Testis (tissue), 3 donors: ENCODE measurements around the gene MXD4. TPM values are rescaled to one million over a fixed set of nuclear protein-coding genes. Genes with fewer than 3 reads are reported as not detected.

ENCODE experiments used
- DNase-seq: peaks from one replicate; pipeline ENCODE4 v3.0.0-alpha.2; 2019
- H3K27ac ChIP-seq, 2 donors: fragments of 200-600 bp; sonication (generic); one replicate each; pipeline ENCODE4 v1.5.1; 2019
- H3K27me3 ChIP-seq: fragments of 200-600 bp; sonication (generic); one replicate; pipeline ENCODE4 v1.5.1; 2019
- H3K36me3 ChIP-seq: fragments of 200-600 bp; sonication (generic); one replicate; pipeline ENCODE4 v1.5.1; 2017; ENCODE audit warnings: low read depth; ENCODE audit errors: missing control alignments
- H3K4me1 ChIP-seq: fragments of 200-600 bp; sonication (generic); one replicate; pipeline ENCODE4 v1.5.1; 2019
- H3K4me3 ChIP-seq, 2 donors: fragments of 200-600 bp; sonication (generic); one replicate each; pipeline ENCODE4 v1.5.1; 2017 to 2019
- H3K9me3 ChIP-seq: fragments of 200-600 bp; sonication (generic); one replicate; pipeline ENCODE4 v1.5.1; 2017
- POLR2A ChIP-seq: fragments of 450-650 bp; IDR thresholded peaks from one replicate; pipeline ENCODE4 v1.6.1; 2017; ENCODE audit warnings: antibody characterized with exemption, mild to moderate bottlenecking, moderate library complexity
- WGBS, 2 donors: methylation state at CpG; one replicate each; pipeline ENCODE4 v1.1.5; 2018; 5-methylcytosine and 5-hydroxymethylcytosine counted together
- intact Hi-C: fragments of 100-400 bp; cut with DNase I; formaldehyde crosslinking; loops from one replicate; pipeline ENCODE4 v1.15.1; 2023; ENCODE audit warnings: low total_unique reads
- polyA plus RNA-seq: library from polyadenylated mRNA; stranded (reverse); fragments of 350-450 nt; fragmentation: Illumina TruSeq; extraction: RNeasy Lipid Tissue Mini Kit (QIAGEN cat#74804); gene quantifications from one replicate; pipeline ENCODE4 v1.2.3, GENCODE V29; 2014; ENCODE audit warnings: low read depth, low replicate concordance; ENCODE audit not compliant: insufficient read depth
- total RNA-seq, 2 donors: library from RNA; depleted of rRNA; stranded (reverse); fragments of >200 nt; gene quantifications; one replicate each; pipeline ENCODE4 v1.2.3, GENCODE V29; 2016
- TF ChIP-seq, protein P1 (sequence below), 3 experiments: fragments of 450-650 bp in 2 of 3; fragments of 200-600 bp in 1 of 3; sonication (generic) in 1 of 3; IDR thresholded peaks; one replicate each; pipeline ENCODE4 v1.5.1; 2016 to 2019; ENCODE audit warnings: antibody characterized with exemption in 3 of 3, mild to moderate bottlenecking in 2 of 3, moderate library complexity in 1 of 3

The MXD4 gene
- total and polyA plus RNA-seq, 3 donors from 2014 or later: 51.6 to 76.4 (median 73.8) TPM

DNA sequence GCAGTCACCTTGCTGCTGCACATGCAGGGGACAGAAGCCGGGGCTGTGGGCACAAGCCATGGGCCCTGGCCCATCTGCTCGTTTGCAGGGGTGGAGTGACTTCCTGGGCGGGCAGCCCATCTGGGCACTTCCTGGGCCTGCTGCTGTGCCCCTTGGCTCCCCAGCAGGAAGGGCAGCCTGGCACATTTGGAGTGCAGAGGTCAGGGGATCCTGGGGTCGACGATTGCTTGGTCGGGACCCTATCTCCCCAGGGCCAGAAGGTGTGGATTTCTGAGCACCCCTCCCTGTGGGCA is 10.9 kb upstream of the MXD4 start:
- intact Hi-C loops: no loop called here
- TF ChIP-seq, protein P1, sequence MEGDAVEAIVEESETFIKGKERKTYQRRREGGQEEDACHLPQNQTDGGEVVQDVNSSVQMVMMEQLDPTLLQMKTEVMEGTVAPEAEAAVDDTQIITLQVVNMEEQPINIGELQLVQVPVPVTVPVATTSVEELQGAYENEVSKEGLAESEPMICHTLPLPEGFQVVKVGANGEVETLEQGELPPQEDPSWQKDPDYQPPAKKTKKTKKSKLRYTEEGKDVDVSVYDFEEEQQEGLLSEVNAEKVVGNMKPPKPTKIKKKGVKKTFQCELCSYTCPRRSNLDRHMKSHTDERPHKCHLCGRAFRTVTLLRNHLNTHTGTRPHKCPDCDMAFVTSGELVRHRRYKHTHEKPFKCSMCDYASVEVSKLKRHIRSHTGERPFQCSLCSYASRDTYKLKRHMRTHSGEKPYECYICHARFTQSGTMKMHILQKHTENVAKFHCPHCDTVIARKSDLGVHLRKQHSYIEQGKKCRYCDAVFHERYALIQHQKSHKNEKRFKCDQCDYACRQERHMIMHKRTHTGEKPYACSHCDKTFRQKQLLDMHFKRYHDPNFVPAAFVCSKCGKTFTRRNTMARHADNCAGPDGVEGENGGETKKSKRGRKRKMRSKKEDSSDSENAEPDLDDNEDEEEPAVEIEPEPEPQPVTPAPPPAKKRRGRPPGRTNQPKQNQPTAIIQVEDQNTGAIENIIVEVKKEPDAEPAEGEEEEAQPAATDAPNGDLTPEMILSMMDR (IDR thresholded peaks at IDR 0.05): no peak
- TF ChIP-seq POLR2A: no peak
- no peak for DNase-seq
- Histone ChIP-seq H3K36me3 (no peaks in the 10 kb centered on the region), H3K9me3 (no peaks in the 10 kb centered on the region), H3K27ac (no peak overlapping the region), H3K27me3 (no peaks in the 10 kb centered on the region), H3K4me3 (no peak overlapping the region), H3K4me1 (peaks cover 12% of the 10 kb centered on the region)
- WGBS, 2 donors: 67 to 77% methylated on average over 5 to 6 of the region's 6 CpGs

DNA sequence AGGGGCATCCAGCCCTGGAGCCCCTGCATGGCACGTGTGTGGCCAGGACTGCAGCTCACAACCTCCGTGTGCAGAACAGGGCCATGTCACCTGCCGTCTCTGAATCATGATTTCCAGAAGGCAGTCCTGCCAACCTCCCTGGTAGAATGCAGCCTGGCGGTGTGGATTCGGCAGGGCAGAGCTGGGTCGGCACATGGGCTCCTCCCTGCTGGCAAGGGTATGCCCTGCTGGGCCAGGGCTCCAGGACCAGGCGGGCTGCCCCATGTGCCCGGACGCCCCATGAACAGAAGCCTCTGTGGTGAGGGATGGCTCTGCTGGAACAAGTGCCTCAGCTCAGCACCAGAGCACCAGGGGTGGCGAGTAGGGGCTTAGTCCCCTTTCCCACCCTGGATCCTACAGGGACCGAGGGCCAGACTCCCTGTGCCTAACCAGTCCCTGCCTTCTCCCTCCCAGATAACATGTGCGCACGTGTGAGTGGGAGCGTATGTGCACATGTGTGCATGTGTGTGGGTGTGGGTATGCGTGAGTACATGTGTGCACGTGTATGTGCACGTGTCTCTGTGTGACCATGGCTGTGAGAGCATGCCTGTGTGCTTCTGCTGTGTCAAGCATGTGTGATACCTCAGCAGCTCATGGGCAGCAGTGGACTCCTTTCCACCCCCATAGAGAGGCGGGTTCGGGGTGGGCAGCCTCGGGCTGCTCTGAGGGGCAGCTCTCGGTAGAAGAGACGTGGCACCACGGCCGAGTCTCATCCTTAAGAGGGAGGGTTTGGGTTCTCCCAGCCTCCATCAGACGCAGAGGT is 10.3 kb upstream of the MXD4 start:
- no peaks in the 10 kb centered on the region for H3K36me3 ChIP-seq
- no peak for DNase-seq
- H3K4me1 ChIP-seq: peaks cover 12% of the 10 kb centered on the region
- H3K27ac ChIP-seq: no peak overlapping the region
- TF ChIP-seq POLR2A: no peak
- TF ChIP-seq, protein P1 (IDR thresholded peaks at IDR 0.05): no peak
- no peak overlapping the region for H3K4me3 ChIP-seq
- intact Hi-C loops: no loop called here
- no peaks in the 10 kb centered on the region for H3K9me3 ChIP-seq
- 66 to 83% methylated on average over 6 to 24 of the region's 25 CpGs for WGBS, 2 donors
- no peaks in the 10 kb centered on the region for H3K27me3 ChIP-seq

DNA sequence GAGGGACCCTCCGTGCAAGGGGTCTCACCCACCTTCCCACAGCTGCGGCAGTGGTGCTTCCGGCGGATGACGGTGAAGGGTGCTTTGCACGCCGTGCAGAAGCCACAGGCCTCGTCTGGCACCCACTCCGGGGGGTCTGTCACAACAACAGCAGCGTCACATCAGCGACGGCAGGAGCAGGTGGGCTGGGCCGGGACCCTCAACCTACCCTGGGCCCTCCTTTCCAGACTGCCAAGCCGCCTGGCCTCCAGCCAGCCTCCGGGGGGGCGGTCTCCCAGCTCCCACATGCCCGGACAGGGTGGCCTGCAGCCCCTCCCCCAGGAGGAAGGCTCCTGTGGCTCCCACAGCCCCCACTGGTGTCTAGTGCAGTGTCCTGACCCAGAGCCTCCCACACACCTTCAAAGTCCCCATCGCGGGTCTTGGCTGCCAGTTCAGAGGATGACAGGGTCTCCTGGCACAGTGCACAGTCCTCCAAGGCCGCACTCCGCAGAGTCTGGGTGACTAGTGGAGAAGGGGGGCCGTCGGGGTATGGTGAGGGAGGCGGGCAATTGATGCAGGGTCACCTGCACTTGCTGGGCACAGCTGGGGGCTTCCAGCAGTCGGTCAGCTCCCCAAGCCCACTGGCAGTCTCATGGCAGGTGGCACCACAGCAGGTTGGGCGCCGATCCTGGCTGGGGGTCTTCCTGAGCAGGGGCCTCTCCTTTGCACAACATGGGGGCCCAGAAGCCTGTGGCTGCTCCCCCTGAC is 9.5 kb upstream of the MXD4 start:
- TF ChIP-seq, protein P1 (IDR thresholded peaks at IDR 0.05): no peak
- no peak for TF ChIP-seq POLR2A
- peaks cover 12% of the 10 kb centered on the region for H3K4me1 ChIP-seq
- 73 to 78% methylated on average over 13 to 27 of the region's 27 CpGs for WGBS, 2 donors
- no peak overlapping the region for H3K4me3 ChIP-seq
- H3K9me3 ChIP-seq: no peaks in the 10 kb centered on the region
- intact Hi-C loops: no loop called here
- no peaks in the 10 kb centered on the region for H3K27me3 ChIP-seq
- H3K27ac ChIP-seq: no peak overlapping the region
- DNase-seq: no peak
- H3K36me3 ChIP-seq: no peaks in the 10 kb centered on the region

DNA sequence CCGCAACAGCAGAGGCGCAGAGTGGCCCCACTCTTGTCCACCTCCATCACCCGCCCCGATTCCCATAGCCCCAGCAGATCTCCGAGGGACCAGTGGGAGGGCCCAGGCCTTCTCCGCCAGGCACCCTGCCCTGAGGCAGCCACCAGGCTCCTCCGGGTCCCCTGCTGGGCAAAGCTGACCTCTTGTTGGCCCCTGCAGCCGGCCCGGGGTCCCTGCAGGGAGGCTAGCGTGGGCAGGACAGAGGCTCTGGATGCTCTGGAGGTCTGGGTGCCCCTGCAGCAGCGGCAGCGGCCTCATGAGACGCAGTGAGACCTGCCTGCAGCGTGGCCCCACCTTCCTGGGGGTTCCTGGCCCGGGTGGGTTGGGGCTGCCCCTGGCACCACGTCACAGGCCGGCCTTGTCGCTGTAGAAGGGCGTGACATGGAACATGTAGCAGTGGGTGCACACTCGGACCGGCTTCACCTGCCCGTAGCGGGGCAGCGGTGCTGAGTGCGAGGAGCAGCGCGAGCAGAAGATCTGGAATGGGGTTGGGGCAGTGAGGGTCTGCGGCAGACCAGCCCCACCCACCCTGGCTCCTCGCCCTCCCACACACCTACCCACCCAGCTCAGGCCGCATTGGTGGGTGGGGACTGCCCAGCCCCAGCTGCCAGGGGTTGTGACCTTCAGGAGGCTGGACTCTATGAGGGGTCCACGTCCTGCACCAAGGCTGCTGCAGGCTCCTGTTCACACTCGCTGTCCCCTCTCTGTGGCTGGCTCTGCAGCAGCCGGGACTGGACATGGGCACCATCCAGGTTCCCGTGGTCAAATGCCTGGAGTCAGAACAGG is 8.6 kb upstream of the MXD4 start:
- no peaks in the 10 kb centered on the region for H3K27me3 ChIP-seq
- no peak for TF ChIP-seq POLR2A
- TF ChIP-seq, protein P1 (IDR thresholded peaks at IDR 0.05): no peak
- no peaks in the 10 kb centered on the region for H3K36me3 ChIP-seq
- H3K9me3 ChIP-seq: no peaks in the 10 kb centered on the region
- WGBS, 2 donors: 81 to 83% methylated on average over 12 to 32 of the region's 34 CpGs
- peaks cover 20% of the 10 kb centered on the region for H3K4me1 ChIP-seq
- intact Hi-C loops: no loop called here
- H3K27ac ChIP-seq: no peak overlapping the region
- no peak for DNase-seq
- H3K4me3 ChIP-seq: no peak overlapping the region
